ENCODE data around the gene FOLR1.
"Not testable (repeated sequence)": the region's sequence is repeated elsewhere in the genome, so short reads cannot be mapped to it uniquely, and the experiment has no call there.

The FOLR1 gene

DNA sequence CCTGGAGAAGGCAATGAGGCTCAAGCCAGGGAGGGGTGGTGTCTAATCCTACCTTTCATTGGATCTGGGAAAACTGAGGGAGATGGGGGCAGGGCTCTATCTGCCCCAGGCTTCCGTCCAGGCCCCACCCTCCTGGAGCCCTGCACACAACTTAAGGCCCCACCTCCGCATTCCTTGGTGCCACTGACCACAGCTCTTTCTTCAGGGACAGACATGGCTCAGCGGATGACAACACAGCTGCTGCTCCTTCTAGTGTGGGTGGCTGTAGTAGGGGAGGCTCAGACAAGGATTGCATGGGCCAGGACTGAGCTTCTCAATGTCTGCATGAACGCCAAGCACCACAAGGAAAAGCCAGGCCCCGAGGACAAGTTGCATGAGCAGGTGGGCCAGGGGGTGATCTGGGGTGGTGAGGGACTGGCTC is at the start of gene FOLR1:
Gene FOLR1 (plus strand): TSS at position 180 of the 421 bp plus-strand sequence. CDS start 34 bp downstream, at position 214.
- no peak for DNase-seq

DNA sequence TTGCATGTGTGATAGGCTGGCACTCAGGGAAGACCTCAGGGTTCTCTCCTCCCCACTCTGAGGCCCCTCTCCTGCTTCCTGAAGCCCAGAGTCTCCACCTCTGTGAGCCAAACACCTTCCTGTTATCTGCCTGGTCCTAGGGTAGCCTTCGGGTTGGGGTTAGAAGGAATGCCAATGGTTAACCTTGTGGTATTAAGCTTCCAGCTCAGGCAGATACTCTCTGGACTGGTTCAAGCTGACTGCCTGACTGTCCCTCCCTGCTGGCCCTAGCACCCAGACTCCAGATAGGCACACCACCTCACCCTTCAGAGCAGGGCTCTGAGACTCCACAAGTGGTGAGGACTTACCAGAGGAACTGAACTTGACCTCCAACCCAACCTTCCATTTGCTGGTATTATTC is 49.4 kb upstream of the FOLR1 start:
- DNase-seq = not testable (repeated sequence)

DNA sequence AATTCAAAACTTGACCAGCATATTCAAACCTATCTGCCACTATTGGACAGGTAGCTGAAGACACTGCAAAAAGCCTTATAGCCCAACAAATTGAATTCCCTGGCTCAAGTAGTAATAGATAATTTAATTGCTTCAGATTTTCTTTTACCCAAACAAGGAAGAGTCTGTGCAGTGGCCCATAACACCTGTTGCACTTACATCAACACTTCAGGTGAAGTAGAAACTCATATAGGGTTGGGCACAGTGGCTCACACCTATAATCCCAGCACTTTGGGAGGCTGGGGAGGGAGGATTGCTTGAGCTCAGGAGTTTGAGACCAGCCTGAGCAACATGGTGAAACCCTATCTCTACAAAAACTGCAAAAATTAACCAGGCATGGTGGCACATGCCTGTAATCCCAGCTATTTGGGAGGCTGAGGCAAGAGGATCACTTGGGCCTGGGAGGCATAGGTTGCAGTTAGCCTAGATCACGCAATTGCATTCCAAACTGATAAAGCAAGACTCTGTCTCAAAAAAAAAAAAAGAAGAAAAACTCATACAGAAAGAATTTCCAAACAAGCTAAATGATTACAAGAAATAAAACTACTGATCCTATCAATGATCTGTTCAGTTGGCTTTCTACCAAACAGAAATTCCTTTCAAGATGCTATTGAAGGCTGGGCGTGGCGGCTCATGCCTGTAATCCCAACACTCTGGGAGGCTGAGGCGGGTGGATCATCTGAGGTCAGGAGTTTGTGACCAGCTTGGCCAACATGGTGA is 47.0 kb upstream of the FOLR1 start:
- no peak for DNase-seq

DNA sequence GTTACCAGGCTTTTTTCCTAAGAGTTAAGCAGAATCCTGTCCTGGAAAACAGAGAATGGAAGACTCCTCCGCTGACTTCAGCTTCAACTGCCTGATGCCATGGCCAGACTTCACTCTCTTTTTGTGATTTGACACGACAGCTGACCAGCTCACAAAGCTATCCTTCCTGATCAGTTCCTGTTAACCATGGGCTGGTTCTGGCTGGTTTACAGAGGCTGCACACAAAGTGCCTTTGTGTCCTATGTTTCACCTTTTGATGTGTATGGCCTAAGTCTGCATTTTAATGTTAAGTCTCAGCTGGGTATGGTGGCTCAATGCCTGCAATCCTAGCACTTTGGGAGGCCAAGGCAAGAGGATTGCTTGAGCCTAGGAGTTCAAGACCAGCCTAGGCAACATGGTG is 45.3 kb upstream of the FOLR1 start:
- no peak for DNase-seq

DNA sequence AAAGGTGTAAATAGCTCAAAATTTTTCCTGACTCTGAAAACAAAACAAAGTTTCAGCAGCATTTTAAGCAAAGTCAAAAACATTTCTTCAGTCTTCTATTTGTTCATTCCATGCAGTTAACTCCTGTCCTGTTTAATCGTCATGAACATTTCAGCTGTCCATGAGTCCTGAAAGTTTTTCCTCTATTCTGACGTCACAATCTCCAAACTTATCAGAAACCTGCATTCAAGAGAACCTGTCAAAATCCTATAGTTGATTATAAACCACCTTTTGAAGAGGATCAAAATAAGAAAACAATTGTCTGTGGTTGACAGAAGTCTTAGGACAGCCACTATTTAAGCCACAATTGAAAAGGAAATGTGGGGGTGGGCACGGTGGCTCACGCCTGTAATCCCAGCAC is 41.1 kb upstream of the FOLR1 start:
- DNase-seq = no peak

DNA sequence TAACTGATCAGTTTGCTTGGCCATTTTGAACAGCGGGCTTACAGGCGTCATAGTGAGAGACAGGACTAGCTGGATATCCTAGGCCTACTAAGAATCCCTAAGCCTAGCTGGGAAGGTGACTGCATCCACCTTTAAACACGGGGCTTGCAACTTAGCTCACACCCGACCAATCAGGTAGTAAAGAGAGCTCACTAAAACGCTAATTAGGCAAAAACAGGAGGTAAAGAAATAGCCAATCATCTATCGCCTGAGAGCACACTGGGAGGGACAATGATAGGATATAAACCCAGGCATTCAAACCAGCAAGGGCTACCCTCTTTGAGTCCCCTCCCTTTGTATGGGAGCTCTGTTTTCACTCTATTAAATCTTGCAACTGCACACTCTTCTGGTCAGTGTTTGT is 38.1 kb upstream of the FOLR1 start:
- not testable (repeated sequence) for DNase-seq

DNA sequence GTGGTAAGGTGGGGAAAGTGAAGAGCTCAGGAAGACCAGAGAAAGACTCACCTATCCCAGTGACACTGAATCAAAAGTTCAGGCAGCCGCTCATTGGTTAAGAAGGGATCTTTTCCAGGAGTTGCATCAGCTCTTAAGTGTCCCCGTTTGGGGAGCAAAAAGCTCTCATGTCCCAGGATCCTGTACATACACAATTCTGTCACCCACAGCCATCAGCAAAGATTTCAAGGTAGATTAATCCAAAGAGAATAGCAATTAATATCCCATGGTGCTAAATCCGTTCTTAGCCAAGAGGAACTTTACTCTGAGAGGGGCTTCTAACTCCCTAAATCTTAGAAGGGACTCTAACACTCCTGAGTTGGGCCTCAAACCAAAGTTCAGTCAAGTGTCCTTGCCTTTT is 37.1 kb upstream of the FOLR1 start:
- DNase-seq = no peak

DNA sequence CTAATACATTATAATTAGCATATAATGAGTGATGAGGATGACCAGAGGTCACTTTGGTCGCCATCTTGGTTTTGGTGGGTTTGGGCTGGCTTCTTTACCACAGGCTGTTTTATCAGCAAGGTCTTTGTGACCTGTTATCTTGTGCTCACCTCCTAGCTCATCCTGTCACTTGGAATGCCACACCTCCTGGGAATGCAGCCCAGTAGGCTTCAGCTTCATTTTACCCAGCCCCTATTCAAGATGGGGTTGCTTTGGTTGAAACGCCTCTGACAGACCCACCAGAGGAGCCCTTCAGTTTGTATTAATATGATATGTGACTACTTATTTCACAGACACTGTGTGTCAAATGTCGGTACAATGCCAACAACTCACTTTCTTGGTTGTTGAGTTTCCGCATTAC is 36.2 kb upstream of the FOLR1 start:
- DNase-seq = no peak

DNA sequence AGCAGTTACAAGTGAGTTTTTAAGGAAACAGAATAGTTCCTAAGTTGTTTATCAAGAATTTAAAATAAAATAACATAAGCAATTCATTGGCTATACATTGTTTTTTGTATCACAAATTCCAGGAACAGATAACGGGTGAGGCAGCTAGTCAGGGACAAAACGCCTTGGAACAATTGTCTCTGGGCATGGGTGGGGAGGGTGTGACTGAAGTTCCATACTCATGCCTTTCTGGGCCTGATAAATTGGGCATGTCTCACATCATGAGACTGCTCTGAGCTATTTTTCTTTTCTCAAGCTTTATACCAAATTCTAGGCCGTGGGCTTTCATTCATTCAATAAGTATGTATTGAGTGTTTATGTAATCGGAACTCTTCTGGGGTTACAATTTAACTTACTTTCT is 34.8 kb upstream of the FOLR1 start:
- DNase-seq = no peak

DNA sequence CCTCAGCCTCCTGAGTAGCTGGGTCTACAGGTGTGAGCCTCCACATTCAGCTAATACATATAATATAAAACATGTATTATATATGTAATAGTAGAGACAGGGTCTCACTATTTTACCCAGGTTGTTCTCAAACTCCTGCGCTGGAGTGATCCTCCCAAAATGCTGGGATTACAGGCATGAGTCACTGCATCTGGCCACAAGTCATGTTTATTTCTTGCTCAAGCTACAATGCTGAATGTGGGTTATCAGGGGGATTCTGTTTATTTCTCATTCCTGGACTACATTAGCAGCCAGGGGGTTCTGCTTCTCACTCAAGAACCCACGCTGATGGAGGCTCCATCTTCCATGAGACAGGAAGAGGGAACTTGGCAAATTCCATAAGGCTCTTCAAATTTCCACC is 31.6 kb upstream of the FOLR1 start:
- no peak for DNase-seq

DNA sequence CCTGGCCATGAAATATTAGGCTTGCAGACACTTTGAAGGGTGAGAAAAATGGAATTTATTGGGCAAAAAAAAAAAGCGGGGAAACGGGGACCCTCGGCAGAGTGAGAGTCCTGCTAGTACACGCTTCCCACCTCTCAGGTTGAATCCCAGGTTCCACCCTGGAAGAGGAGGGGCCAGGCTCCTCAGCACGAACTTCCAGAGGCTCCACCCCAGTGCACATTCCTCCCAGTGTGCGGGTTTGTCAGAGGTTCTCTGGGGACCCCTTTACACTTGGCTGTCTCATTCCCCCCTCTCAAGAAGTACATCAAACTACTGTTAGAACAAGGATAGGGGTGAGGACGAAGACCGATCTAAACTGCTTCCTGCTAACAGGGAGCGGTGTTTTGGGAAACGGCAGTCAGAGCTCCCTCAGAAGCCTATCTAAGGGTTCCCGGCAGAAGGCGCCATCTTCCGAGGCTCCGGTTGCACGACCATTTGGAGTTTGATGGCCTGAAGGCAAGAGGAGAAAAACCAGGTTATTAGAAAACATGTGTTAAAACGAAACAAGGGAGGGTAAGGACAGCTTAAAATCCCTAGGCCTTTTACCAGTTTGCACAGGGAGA is 28.9 kb upstream of the FOLR1 start:
- DNase-seq = no peak

DNA sequence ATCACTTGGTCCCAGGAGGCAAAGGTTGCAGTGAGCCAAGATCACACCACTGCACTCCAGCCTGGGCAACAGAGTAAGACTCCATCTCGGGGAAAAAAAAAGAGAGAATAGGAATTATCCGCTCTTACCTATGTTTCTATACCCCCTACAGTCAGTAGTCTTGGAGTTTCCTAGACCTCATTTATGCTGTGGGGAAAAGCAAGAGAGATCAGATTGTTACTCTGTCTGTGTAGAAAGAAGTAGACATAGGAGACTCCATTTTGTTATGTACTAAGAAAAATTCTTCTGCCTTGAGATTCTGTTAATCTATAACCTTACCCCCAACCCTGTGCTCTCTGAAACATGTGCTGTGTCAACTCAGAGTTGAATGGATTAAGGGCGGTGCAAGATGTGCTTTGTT is 27.8 kb upstream of the FOLR1 start:
- DNase-seq = not testable (repeated sequence)

DNA sequence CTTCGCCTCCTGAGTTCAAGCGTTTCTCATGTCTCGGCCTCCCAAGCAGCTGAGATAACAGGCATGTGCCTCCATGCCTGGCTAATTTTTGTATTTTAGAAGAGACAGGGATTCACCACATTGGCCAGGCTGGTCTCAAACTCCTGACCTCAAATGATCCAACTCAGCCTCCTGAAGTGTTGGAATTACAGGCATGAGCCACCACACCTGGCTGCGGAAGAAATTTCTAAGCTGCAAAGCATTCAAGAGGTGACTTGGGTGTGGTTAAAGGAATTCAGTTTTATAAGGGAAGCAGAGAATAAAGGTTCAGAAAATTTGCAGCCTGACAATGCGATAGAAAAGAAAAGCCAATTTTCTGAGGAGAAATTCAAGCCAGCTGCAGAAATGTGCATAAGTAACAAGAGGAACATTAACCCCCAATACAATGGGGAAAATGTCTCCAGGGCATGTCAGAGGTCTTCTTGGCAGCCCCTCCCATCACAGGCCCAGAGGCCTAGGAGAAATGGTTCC is 22.8 kb upstream of the FOLR1 start:
- DNase-seq = not testable (repeated sequence)

DNA sequence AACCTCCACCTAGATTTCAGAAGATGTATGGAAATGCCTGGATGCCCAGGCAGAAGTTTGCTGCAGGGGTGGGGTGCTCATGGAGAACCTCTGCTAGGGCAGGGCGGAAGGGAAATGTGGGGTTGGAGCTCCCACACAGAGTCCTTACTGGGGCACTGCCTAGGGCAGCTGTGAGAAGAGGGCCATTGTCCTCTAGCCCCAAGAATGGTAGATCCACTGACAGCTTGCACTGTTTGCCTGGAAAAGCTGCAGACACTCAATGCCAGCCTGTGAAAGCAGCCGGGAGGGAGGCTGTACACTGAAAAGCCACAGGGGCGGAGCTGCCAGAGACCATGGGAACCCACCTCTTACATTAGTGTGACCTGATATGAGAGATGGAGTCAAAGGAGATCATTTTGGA is 22.2 kb upstream of the FOLR1 start:
- DNase-seq = not testable (repeated sequence)

DNA sequence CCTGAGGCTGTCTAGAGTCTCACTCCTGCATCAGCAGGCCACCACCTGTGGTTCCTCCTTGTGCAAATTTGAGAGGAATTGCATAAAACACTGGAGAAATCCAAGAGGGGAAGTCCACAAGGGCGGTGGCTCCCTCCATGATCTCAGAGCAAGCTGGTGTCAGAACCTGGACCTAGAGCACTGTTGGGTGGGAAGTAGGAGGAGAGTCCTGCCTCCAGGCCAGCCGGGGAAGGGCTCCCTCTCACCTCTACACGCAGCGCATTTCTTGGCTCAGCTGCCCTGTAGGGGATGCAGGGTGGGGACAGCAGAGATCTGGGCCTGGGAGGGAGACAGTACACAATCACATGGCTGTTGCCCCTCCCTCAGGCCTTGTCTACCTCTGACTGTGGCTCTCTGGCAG is 19.9 kb upstream of the FOLR1 start:
- not testable (repeated sequence) for DNase-seq

DNA sequence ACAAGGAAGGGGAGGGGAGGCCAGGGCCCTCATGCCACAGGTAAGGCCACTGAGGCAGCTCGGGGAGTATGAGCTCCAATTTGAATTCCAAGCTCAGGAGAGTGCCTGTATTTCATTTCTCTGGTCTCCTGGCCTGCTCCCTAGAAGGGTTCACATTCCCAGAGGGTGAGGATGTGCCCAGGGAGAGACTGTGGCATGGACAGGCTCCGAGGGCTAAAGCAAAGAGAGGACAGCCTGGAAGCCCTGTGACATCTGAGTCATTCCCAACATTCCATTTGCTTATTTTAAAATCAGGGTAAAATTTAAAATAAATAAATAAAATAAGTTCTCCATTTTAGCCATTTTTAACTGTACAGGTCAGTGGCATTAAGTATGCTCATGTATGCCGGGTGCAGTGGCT is 18.6 kb upstream of the FOLR1 start:
- no peak for DNase-seq

DNA sequence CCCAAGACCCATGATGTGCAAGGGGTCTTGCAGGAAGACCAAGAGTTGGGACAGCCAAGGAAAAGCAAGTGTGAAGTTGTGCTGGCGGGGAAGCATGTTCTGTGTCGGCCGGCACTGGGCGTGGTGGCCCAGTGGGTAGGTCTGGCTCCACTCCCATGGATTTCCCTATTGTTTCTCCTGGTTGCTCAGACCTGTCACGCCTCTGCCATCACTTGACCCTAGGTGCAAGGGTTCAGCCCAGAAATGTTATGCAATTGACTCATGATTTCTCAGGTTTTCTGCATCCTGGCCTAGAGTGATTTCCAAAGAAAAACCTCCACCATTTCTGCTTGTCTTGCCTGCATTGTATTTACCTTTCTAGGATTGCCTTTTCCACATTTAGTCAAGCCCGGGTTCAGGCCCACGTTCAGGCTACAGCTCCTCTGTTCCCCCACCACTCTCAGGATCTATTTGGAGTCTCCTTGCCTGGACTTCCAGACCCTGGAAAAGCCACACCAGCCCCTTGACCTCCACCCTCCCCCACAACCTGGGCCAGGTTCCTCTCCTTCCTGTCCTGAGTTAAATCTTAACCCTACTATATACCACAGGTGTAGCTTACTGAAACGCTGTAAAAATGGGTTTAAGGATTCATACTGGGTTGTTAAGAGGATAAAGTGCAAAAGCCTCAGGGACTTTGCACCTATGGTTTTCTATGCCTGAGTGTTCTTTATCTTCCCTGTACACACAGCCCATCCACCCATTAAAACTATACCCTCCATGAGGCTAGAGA is 17.5 kb upstream of the FOLR1 start:
- DNase-seq = no peak

DNA sequence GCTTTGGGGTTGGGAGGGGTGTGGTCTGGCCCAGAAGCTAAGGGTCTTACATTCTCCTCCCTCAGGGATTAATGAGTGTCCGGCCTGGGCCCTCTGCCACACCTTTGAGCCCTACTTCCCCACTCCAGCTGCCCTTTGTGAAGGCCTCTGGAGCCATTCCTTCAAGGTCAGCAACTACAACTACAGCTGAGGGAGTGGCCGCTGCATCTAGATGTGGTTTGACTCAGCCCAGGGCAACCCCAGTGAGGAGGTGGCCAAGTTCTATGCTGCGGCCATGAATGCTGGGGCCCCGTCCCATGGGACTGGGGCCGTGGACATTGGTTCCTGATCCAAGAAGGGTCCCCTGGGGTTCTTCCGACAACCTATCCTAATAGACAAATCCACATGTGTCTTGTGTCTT is 14.3 kb upstream of the FOLR1 start:
- DNase-seq = no peak

DNA sequence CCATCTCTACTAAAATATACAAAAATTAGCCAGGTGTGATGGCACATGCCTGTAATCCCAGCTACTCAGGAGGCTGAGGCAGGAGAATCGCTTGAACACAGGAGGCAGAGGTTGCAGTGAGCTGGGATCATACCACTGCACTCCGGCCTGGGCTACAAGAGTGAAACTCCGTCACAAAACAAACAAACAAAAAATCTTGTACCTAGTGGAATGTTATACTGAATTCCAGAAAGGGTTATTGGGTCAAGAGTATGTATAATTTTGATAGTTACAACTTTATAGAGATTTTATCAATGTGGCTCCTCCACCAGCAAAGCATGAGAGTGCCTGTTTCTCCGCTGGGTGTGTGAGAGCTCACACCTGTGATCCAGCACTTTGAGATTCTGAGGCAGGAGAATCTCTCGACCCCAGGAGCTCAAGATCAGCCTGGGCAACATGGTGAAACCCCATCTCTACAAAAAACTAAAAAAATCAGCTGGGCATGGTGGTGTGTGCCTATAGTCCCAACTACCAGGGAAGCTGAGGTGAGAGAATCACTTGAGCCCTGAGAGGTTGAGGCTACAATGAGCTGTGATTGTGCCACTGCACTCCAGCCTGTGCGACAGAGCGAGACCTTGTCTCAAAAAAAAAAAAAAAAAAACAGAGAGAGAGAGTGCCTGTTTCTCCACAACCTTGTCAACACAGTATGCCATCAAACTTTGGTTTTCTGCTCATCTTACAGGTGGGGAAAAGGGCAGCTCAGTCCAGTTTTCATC is 12.7 kb upstream of the FOLR1 start:
- no peak for DNase-seq

DNA sequence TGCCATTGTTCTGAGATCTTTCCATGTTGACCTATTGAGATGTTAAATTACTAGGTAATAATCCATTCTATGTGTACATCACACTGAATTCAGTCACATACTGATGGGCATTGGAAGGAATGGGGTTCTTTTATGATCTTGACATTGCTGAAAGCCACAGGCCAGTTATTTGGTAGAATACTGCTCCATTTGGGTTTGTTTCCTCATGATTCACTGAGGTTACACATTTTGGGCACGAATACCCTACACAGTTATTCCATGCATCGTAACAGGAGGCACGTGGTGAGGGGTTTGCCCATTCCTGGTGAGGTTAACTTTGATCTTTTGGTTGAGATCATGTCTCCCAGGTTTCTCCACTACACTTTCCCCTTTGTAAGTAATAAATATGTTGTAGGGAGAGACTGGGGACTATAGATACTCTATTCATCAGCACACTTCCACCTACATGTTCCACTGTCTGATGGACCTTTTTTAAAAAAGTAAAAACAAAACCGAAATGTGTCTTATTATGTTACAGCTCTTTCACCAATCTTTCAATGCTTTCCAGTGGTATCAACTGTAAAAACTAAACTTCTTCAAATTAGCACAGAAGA is 12.0 kb upstream of the FOLR1 start:
- no peak for DNase-seq

DNA sequence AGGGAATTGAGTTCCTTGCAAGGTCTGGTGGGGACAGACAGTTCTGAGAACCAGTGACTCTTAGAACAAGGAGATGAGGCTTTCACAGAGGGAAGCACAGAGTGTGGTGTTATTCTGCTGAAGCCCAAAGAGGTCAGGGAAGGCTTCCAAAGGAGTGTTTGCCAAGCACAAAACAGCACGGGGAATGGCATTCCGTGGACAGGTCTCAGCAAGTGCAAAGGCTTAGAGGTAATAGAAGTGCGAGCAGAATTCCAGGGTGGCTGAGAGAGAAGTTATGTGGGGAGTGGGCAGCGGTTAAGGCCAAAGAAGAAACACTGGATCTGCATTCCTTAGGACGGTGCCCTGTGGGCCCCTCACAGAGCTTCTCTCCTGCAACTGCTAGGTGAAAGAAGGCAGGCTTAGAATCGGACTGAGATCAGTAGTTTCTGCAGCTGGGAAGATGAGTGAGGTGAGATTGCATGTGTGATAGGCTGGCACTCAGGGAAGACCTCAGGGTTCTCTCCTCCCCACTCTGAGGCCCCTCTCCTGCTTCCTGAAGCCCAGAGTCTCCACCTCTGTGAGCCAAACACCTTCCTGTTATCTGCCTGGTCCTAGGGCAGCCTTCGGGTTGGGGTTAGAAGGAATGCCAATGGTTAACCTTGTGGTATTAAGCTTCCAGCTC is 10.9 kb upstream of the FOLR1 start:
- DNase-seq = not testable (repeated sequence)

DNA sequence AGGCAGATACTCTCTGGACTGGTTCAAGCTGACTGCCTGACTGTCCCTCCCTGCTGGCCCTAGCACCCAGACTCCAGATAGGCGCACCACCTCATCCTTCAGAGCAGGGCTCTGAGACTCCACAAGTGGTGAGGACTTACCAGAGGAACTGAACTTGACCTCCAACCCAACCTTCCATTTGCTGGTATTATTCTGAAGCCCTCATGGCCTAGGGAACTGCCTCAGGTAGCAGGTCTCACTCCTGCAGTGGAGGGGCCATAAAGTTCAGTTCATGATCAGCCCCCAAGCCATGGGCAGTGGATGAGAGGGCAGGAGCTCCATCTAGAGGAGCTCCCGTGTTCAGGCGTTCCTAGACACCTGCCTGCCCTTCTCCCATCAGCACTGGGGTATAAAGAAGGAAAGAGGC is 10.4 kb upstream of the FOLR1 start:
- not testable (repeated sequence) for DNase-seq

Measured in GOT3 (cell line).